GM10266 (cell line): Measurements from ENCODE around the gene PCNX2.

ENCODE experiments used
- DNase-seq: peaks from one replicate; pipeline ENCODE4 v3.0.0; 2012; ENCODE audit errors: extremely low spot score
- CTCF ChIP-seq: IDR thresholded peaks from 2 replicates; pipeline ENCODE4 v1.5.1; 2012; ENCODE audit warnings: mild to moderate bottlenecking, low read depth; ENCODE audit not compliant: control insufficient read depth, insufficient read depth; ENCODE audit errors: missing control alignments

Gene PCNX2

GRCh38 chr1:233293556-233294446, 1.7 kb downstream of the PCNX2 start:
- TF ChIP-seq CTCF: no peak
- no peak for DNase-seq

- no peak for TF ChIP-seq CTCF
- no peak for DNase-seq
Measured at GRCh38 chr1:233290396-233291034, 5.0 kb downstream of the PCNX2 start.

GRCh38 chr1:233289676-233290075, 5.8 kb downstream of the PCNX2 start:
- TF ChIP-seq CTCF: no peak
- no peak for DNase-seq

- no peak for TF ChIP-seq CTCF
- no peak for DNase-seq
Measured at GRCh38 chr1:233282582-233282886, 13.0 kb downstream of the PCNX2 start.

GRCh38 chr1:233281711-233282581, 13.6 kb downstream of the PCNX2 start:
- no peak for TF ChIP-seq CTCF
- DNase-seq: peak; percentile 36

- DNase-seq: no peak
- TF ChIP-seq CTCF: no peak
Measured at GRCh38 chr1:233279971-233280370, 15.6 kb downstream of the PCNX2 start.
